Transverse colon (tissue), 4 donors: ENCODE measurements around the gene DPEP2. TPM values are rescaled to one million over a fixed set of nuclear protein-coding genes. Genes with fewer than 3 reads are reported as not detected.
"Not testable (repeated sequence)": the region's sequence is repeated elsewhere in the genome, so short reads cannot be mapped to it uniquely, and the experiment has no call there.

Experiments used
- DNase-seq: peaks from one replicate; pipeline ENCODE4 v3.0.0-alpha.2; 2019
- H3K27ac ChIP-seq, 4 donors: fragments of 200-600 bp; sonication (generic); 2 replicates each; pipeline ENCODE4 v1.5.1; 2016 to 2018; ENCODE audit warnings: inconsistent platforms in 4 of 4
- H3K27me3 ChIP-seq: fragments of 200-600 bp; sonication (generic); 2 replicates; pipeline ENCODE4 v1.5.1; 2017; ENCODE audit warnings: inconsistent platforms
- H3K36me3 ChIP-seq, 4 donors: fragments of 200-600 bp; sonication (generic); 2 replicates each; pipeline ENCODE4 v1.5.1; 2017 to 2019; ENCODE audit warnings: inconsistent platforms in 4 of 4
- H3K4me1 ChIP-seq, 4 donors: fragments of 200-600 bp; sonication (generic); 2 replicates each; pipeline ENCODE4 v1.5.1; 2017 to 2020; ENCODE audit warnings: inconsistent platforms in 4 of 4
- H3K4me3 ChIP-seq, 4 donors: fragments of 200-600 bp; sonication (generic); 1 replicate in 1 of 4; 2 replicates in 3 of 4; pipeline versions ENCODE4 v1.5.1 to v1.6.1; 2017 to 2019; ENCODE audit warnings: inconsistent platforms in 4 of 4
- H3K9me3 ChIP-seq, 2 donors: fragments of 200-600 bp; sonication (generic); 2 replicates each; pipeline ENCODE4 v1.5.1; 2017 to 2019; ENCODE audit warnings: inconsistent platforms in 2 of 2
- CTCF ChIP-seq, 5 experiments: fragments of 200-600 bp in 3 of 5; fragments of 450-650 bp in 2 of 5; sonication (generic) in 3 of 5; IDR thresholded peaks; 1 replicate in 2 of 5; 2 replicates in 3 of 5; pipeline ENCODE4 v1.5.1; 2016 to 2017; ENCODE audit warnings: antibody characterized with exemption in 5 of 5, inconsistent platforms in 3 of 5, mild to moderate bottlenecking in 2 of 5, moderate library complexity in 1 of 5
- EP300 ChIP-seq: sonication (generic); formaldehyde crosslinking; IDR thresholded peaks from one replicate; pipeline ENCODE4 v1.6.1; 2017; ENCODE audit warnings: antibody characterized with exemption, low read depth
- POLR2A ChIP-seq: fragments of 450-650 bp; IDR thresholded peaks from one replicate; pipeline ENCODE4 v1.6.1; 2016; ENCODE audit warnings: antibody characterized with exemption, mild to moderate bottlenecking, moderate library complexity
- POLR2AphosphoS5 ChIP-seq, 3 donors: sonication (generic); formaldehyde crosslinking; IDR thresholded peaks; one replicate each; pipeline ENCODE4 v1.6.1; 2016; ENCODE audit warnings: antibody characterized with exemption in 3 of 3
- whole genome bisulfite sequencing, 2 donors: methylation state at CpG; one replicate each; pipeline ENCODE4 v1.1.5; 2018; ENCODE audit warnings: low coverage in 1 of 2; 5-methylcytosine and 5-hydroxymethylcytosine counted together
- in situ Hi-C, 4 donors: fragments of 200-750 bp; cut with MboI; loops; one replicate each; pipeline versions ENCODE4 v1.15.0 to v1.15.1; 2017; ENCODE audit warnings: low sequenced_read_pairs in 3 of 4, low pct_ligation_motif_present in 1 of 4, low pct_unique_long_range_greater_than_20kb in 1 of 4
- intact Hi-C: fragments of 100-400 bp; cut with DNase I; formaldehyde crosslinking; loops from one replicate; pipeline ENCODE4 v1.15.1; 2023; ENCODE audit warnings: low total_unique reads
- small RNA-seq, 4 donors: library from RNA; depleted of rRNA; stranded (forward); fragments of <200 nt; gene quantifications; one replicate each; pipeline ENCODE3, GENCODE V24; 2016
- total RNA-seq, 4 donors: library from RNA; depleted of rRNA; stranded (reverse); fragments of >200 nt; gene quantifications; one replicate each; pipeline ENCODE4 v1.1.0, GENCODE V29; 2016

DPEP2 gene
- total RNA-seq, 4 donors from 2014 or later: 1.5 to 4.4 (median 1.5) TPM

- Histone ChIP-seq H3K9me3 (no peaks in the 10 kb centered on the region), H3K4me1 (peaks cover 27 to 31% (median 29%) of the 10 kb centered on the region in 4 donors), H3K36me3 (no peaks in the 10 kb centered on the region), H3K27ac (no peak overlapping the region), H3K4me3 (no peak overlapping the region), H3K27me3 (no peaks in the 10 kb centered on the region)
- no peak for TF ChIP-seq POLR2AphosphoS5 (IDR thresholded peaks at IDR 0.05)
- TF ChIP-seq CTCF (IDR thresholded peaks at IDR 0.05): no peak
- no peak for TF ChIP-seq POLR2A
- TF ChIP-seq EP300: no peak
- 86 to 94% methylated on average over 2 to 5 of the region's 5 CpGs for WGBS, 2 donors
- in situ Hi-C loops (no loop called here), intact Hi-C loops (no loop called here)
- DNase-seq: no peak
Observed at GRCh38 chr16:67940446-67941089, 58.7 kb downstream of the DPEP2 start.

- H3K4me3 ChIP-seq: no peak overlapping the region
- in situ Hi-C loops: no loop called here
- H3K9me3 ChIP-seq: no peaks in the 10 kb centered on the region
- TF ChIP-seq POLR2AphosphoS5 (IDR thresholded peaks at IDR 0.05) (no peak), POLR2A (no peak), EP300 (no peak), CTCF (IDR thresholded peaks at IDR 0.05) (no peak)
- WGBS, 2 donors: 54% methylated on average over 25 of the region's 33 CpGs; no CpG with 5 or more reads in 1 of the 2 donors
- no peak overlapping the region for H3K27ac ChIP-seq
- DNase-seq: peak; percentile 66
- peaks cover 32 to 36% (median 35%) of the 10 kb centered on the region in 4 donors for H3K4me1 ChIP-seq
- H3K36me3 ChIP-seq: no peaks in the 10 kb centered on the region
- intact Hi-C loops: no loop called here
- no peaks in the 10 kb centered on the region for H3K27me3 ChIP-seq
Observed at GRCh38 chr16:67939507-67940445, 59.5 kb downstream of the DPEP2 start.

- H3K4me3 ChIP-seq, H3K27me3 ChIP-seq, H3K36me3 ChIP-seq, DNase-seq, intact Hi-C loops, H3K9me3 ChIP-seq, in situ Hi-C loops: not testable (repeated sequence)
- peak overlapping the region; percentile 90 to 97 (median 96) for H3K27ac ChIP-seq
- WGBS, 2 donors: 94 to 100% methylated on average over 1 to 5 of the region's 5 CpGs
- H3K4me1 ChIP-seq: peaks cover 22 to 25% (median 23%) of the 10 kb centered on the region in 4 donors
Observed at GRCh38 chr16:67937713-67938112, 61.6 kb downstream of the DPEP2 start.

Small RNAs within 50 kb of the gene (small RNA-seq; reads per million reads assigned to genes)
- 0 reads per million in 4 donors for gene RNU6-359P

Other genes with a start within 250 kb of the DPEP2 start
- 10 to 100 TPM; 15.1 to 32.9 (median 19.1) TPM for gene RANBP10, start 192.9 kb downstream of the DPEP2 start, total RNA-seq
- under 1 TPM in 1 of 4 donors, not detected in 3; 0.55 TPM for gene TSNAXIP1, start 192.6 kb downstream of the DPEP2 start, total RNA-seq
- gene THAP11, start 157.2 kb downstream of the DPEP2 start, total RNA-seq: 10 to 100 TPM; 24.7 to 44.1 (median 32.7) TPM
- 100 to 1,000 TPM in 1 of 4 donors, 10 to 100 TPM in 3; 75.2 to 131 (median 89.0) TPM for gene NUTF2, start 152.6 kb downstream of the DPEP2 start, total RNA-seq
- gene CENPT, start 151.8 kb downstream of the DPEP2 start, total RNA-seq: 100 to 1,000 TPM in 2 of 4 donors, 10 to 100 TPM in 2; 58.2 to 248 (median 100) TPM
- 100 to 1,000 TPM in 2 of 4 donors, 10 to 100 TPM in 2; 76.4 to 162 (median 105) TPM for gene EDC4, start 126.4 kb downstream of the DPEP2 start, total RNA-seq
- 1 to 10 TPM in 1 of 4 donors, not detected in 3; 2.5 TPM for gene NRN1L, start 114.6 kb downstream of the DPEP2 start, total RNA-seq
- 100 to 1,000 TPM in 1 of 4 donors, 10 to 100 TPM in 3; 24.1 to 132 (median 56.2) TPM for gene PSKH1, start 106.2 kb downstream of the DPEP2 start, total RNA-seq
- gene CTRL, start 67.6 kb downstream of the DPEP2 start, total RNA-seq: 1 to 10 TPM in 3 of 4 donors, not detected in 1; 1.6 to 2.1 (median 1.6) TPM
- 100 to 1,000 TPM in 1 of 4 donors, 10 to 100 TPM in 3; 65.6 to 100 (median 68.6) TPM for gene PSMB10, start 62.6 kb downstream of the DPEP2 start, total RNA-seq
- gene LCAT, start 55.4 kb downstream of the DPEP2 start, total RNA-seq: 10 to 100 TPM in 1 of 4 donors, 1 to 10 TPM in 3; 2.2 to 30.7 (median 4.2) TPM
- 10 to 100 TPM; 18.1 to 46.4 (median 25.4) TPM for gene SLC12A4, start 30.8 kb downstream of the DPEP2 start, total RNA-seq
- not detected for gene DPEP3, start 19.0 kb downstream of the DPEP2 start, total RNA-seq
- gene DPEP2NB, start 16.4 kb upstream of the DPEP2 start, total RNA-seq: not detected
- gene DDX28, start 23.7 kb upstream of the DPEP2 start, total RNA-seq: 10 to 100 TPM in 1 of 4 donors, 1 to 10 TPM in 3; 4.8 to 13.1 (median 6.2) TPM
- 10 to 100 TPM in 3 of 4 donors, 1 to 10 TPM in 1; 9.2 to 13.1 (median 11.2) TPM for gene DUS2, start 23.8 kb upstream of the DPEP2 start, total RNA-seq
- gene NFATC3, start 85.9 kb upstream of the DPEP2 start, total RNA-seq: 100 to 1,000 TPM in 1 of 4 donors, 10 to 100 TPM in 3; 27.5 to 107 (median 41.6) TPM
- gene ESRP2, start 236.6 kb upstream of the DPEP2 start, total RNA-seq: 10 to 100 TPM; 61.3 to 87.5 (median 77.2) TPM
- gene PLA2G15, start 245.9 kb upstream of the DPEP2 start, total RNA-seq: 10 to 100 TPM in 3 of 4 donors, 1 to 10 TPM in 1; 9.6 to 18.2 (median 15.0) TPM